ENCODE measurements around the gene FRAS1. TPM values are rescaled to one million over a fixed set of nuclear protein-coding genes. Genes with fewer than 3 reads are reported as not detected.

FRAS1 gene
- total RNA-seq, 4 donors from 2014 or later, result 3.2 to 4.1 (median 3.4) TPM

GRCh38 chr4:78354782-78355181 is 297.7 kb downstream of the FRAS1 start:
- Histone ChIP-seq H3K9me3 (no peaks in the 10 kb centered on the region), H3K36me3 (no peaks in the 10 kb centered on the region), H3K4me1 (no peaks in the 10 kb centered on the region), H3K27ac (no peak overlapping the region), H3K4me3 (no peak overlapping the region), H3K27me3 (no peaks in the 10 kb centered on the region)
- TF ChIP-seq POLR2A (IDR thresholded peaks at IDR 0.05), result no peak
- no peak for TF ChIP-seq CTCF (IDR thresholded peaks at IDR 0.05)
- DNase-seq, result no peak

GRCh38 chr4:78355306-78355705 is 298.2 kb downstream of the FRAS1 start:
- no peaks in the 10 kb centered on the region for H3K36me3 ChIP-seq
- no peak for DNase-seq
- H3K27me3 ChIP-seq, result no peaks in the 10 kb centered on the region
- TF ChIP-seq POLR2A (IDR thresholded peaks at IDR 0.05) (no peak), CTCF (IDR thresholded peaks at IDR 0.05) (no peak)
- H3K4me1 ChIP-seq, result no peaks in the 10 kb centered on the region
- no peak overlapping the region for H3K27ac ChIP-seq
- no peak overlapping the region for H3K4me3 ChIP-seq
- H3K9me3 ChIP-seq, result no peaks in the 10 kb centered on the region

GRCh38 chr4:78356251-78356786 is 299.2 kb downstream of the FRAS1 start:
- Histone ChIP-seq H3K9me3 (no peaks in the 10 kb centered on the region), H3K27ac (no peak overlapping the region), H3K4me1 (no peaks in the 10 kb centered on the region), H3K36me3 (no peaks in the 10 kb centered on the region), H3K27me3 (no peaks in the 10 kb centered on the region), H3K4me3 (no peak overlapping the region)
- no peak for DNase-seq
- TF ChIP-seq CTCF (IDR thresholded peaks at IDR 0.05), result no peak

GRCh38 chr4:78357122-78357521 is 300.0 kb downstream of the FRAS1 start:
- Histone ChIP-seq H3K27me3 (no peaks in the 10 kb centered on the region), H3K4me3 (no peak overlapping the region), H3K36me3 (no peaks in the 10 kb centered on the region), H3K27ac (no peak overlapping the region), H3K4me1 (no peaks in the 10 kb centered on the region), H3K9me3 (no peaks in the 10 kb centered on the region)
- no peak for DNase-seq
- TF ChIP-seq POLR2A (IDR thresholded peaks at IDR 0.05) (no peak), CTCF (IDR thresholded peaks at IDR 0.05) (no peak)

GRCh38 chr4:78360466-78360865 is 303.3 kb downstream of the FRAS1 start:
- H3K4me1 ChIP-seq, result no peaks in the 10 kb centered on the region
- no peak for TF ChIP-seq CTCF (IDR thresholded peaks at IDR 0.05)
- no peak for TF ChIP-seq POLR2A (IDR thresholded peaks at IDR 0.05)
- no peak overlapping the region for H3K27ac ChIP-seq
- DNase-seq, result no peak
- H3K36me3 ChIP-seq, result no peaks in the 10 kb centered on the region
- H3K9me3 ChIP-seq, result no peaks in the 10 kb centered on the region
- H3K27me3 ChIP-seq, result no peaks in the 10 kb centered on the region
- H3K4me3 ChIP-seq, result no peak overlapping the region

- no peaks in the 10 kb centered on the region for H3K4me1 ChIP-seq
- no peak overlapping the region for H3K27ac ChIP-seq
- TF ChIP-seq CTCF (IDR thresholded peaks at IDR 0.05) (no peak), POLR2A (IDR thresholded peaks at IDR 0.05) (no peak)
- H3K4me3 ChIP-seq, result no peak overlapping the region
- H3K9me3 ChIP-seq, result no peaks in the 10 kb centered on the region
- H3K36me3 ChIP-seq, result no peaks in the 10 kb centered on the region
- H3K27me3 ChIP-seq, result no peaks in the 10 kb centered on the region
- DNase-seq, result no peak
Observed at GRCh38 chr4:78361621-78362120, 304.5 kb downstream of the FRAS1 start.

Data from Peyer's patch (tissue), 4 donors.